Type B pancreatic cell (in vitro differentiated cells): Measurements from ENCODE around the gene GALNT15. TPM values are rescaled to one million over a fixed set of nuclear protein-coding genes. Genes with fewer than 3 reads are reported as not detected.

Source experiments
- DNase-seq: peaks from one replicate; pipeline ENCODE4 v3.0.0; 2021; ENCODE audit warnings: mixed read lengths; ENCODE audit not compliant: unreplicated experiment; ENCODE audit errors: extremely low spot score
- H3K27ac Mint-ChIP-seq: 2 replicates; pipeline ENCODE4 v1.8.0; 2021; ENCODE audit warnings: mild to moderate bottlenecking, mixed read lengths
- H3K27me3 Mint-ChIP-seq: 2 replicates; pipeline ENCODE4 v1.8.0; 2021; ENCODE audit warnings: mixed read lengths
- H3K36me3 Mint-ChIP-seq: 2 replicates; pipeline ENCODE4 v1.8.0; 2021; ENCODE audit warnings: mixed read lengths
- H3K4me1 Mint-ChIP-seq: one replicate; pipeline ENCODE4 v1.8.0; 2021; ENCODE audit warnings: mixed read lengths; ENCODE audit not compliant: unreplicated experiment
- H3K4me3 Mint-ChIP-seq: 2 replicates; pipeline ENCODE4 v1.8.0; 2021; ENCODE audit warnings: mild to moderate bottlenecking, mixed read lengths
- H3K9me3 Mint-ChIP-seq: 2 replicates; pipeline ENCODE4 v1.8.0; 2021; ENCODE audit warnings: mixed read lengths
- total RNA-seq: library from RNA; stranded (reverse); gene quantifications from 2 replicates; pipeline ENCODE4 v1.2.1, GENCODE V29; 2021; ENCODE audit warnings: low replicate concordance
- TF ChIP-seq, protein P1 (sequence below): fragments of 200-600 bp; sonication (generic); conservative IDR thresholded peaks from 2 replicates; pipeline ENCODE4 v1.5.0; 2021; ENCODE audit warnings: antibody characterized with exemption, mild to moderate bottlenecking

The GALNT15 gene
- total RNA-seq, 1 donor from 2014 or later, result 0.17 TPM

DNA sequence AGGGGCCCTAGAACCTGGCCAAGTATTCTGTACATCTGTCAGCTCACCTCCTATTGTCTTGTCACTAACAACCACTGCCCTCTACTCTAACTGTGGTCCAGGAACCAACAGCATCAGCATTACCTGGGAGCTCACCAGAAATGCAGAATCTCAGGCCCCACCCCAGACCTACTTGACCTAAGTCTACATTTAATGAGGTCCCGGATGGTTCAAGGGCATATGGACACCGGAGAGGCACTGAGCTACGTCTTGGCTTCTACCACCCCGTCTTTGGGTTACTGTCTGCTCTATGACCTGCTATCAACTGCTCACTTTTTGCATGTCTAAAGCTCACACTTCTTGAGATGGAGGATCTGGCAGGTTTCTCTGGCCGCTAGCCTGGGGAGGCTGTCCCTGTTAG lies 8.1 kb downstream of the GALNT15 start:
- H3K9me3 Mint-ChIP-seq, result no peaks in the 10 kb centered on the region
- H3K27ac Mint-ChIP-seq, result no peak overlapping the region
- TF ChIP-seq, protein P1, sequence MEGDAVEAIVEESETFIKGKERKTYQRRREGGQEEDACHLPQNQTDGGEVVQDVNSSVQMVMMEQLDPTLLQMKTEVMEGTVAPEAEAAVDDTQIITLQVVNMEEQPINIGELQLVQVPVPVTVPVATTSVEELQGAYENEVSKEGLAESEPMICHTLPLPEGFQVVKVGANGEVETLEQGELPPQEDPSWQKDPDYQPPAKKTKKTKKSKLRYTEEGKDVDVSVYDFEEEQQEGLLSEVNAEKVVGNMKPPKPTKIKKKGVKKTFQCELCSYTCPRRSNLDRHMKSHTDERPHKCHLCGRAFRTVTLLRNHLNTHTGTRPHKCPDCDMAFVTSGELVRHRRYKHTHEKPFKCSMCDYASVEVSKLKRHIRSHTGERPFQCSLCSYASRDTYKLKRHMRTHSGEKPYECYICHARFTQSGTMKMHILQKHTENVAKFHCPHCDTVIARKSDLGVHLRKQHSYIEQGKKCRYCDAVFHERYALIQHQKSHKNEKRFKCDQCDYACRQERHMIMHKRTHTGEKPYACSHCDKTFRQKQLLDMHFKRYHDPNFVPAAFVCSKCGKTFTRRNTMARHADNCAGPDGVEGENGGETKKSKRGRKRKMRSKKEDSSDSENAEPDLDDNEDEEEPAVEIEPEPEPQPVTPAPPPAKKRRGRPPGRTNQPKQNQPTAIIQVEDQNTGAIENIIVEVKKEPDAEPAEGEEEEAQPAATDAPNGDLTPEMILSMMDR, result no peak
- H3K4me1 Mint-ChIP-seq, result no peaks in the 10 kb centered on the region
- peaks cover 8% of the 10 kb centered on the region for H3K27me3 Mint-ChIP-seq
- no peaks in the 10 kb centered on the region for H3K36me3 Mint-ChIP-seq
- peak; percentile 27 for DNase-seq
- H3K4me3 Mint-ChIP-seq, result no peak overlapping the region

DNA sequence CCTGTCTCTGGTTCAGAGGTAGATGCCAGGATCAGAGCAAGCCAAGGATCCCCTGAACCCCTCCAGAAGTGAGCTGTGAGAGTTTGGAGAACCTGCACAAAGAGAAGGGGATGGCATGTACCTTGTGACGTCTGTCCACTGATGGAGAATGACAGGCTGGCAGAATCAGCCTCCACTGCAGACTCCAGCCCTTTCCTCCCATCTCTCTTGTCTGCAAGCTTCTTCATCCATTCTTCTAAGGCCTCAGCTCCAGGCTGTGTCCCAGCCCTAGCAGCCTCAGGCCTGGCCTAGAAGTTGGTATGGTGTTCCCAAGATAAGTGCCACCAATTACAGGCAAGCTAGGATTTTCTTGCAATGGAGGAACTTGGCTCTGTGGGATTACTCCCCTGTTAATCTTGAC lies 8.6 kb downstream of the GALNT15 start:
- no peak for DNase-seq
- Mint-ChIP-seq H3K27ac (no peak overlapping the region), H3K9me3 (no peaks in the 10 kb centered on the region), H3K4me1 (no peaks in the 10 kb centered on the region), H3K36me3 (no peaks in the 10 kb centered on the region), H3K27me3 (peaks cover 3% of the 10 kb centered on the region), H3K4me3 (no peak overlapping the region)
- TF ChIP-seq, protein P1, result no peak

DNA sequence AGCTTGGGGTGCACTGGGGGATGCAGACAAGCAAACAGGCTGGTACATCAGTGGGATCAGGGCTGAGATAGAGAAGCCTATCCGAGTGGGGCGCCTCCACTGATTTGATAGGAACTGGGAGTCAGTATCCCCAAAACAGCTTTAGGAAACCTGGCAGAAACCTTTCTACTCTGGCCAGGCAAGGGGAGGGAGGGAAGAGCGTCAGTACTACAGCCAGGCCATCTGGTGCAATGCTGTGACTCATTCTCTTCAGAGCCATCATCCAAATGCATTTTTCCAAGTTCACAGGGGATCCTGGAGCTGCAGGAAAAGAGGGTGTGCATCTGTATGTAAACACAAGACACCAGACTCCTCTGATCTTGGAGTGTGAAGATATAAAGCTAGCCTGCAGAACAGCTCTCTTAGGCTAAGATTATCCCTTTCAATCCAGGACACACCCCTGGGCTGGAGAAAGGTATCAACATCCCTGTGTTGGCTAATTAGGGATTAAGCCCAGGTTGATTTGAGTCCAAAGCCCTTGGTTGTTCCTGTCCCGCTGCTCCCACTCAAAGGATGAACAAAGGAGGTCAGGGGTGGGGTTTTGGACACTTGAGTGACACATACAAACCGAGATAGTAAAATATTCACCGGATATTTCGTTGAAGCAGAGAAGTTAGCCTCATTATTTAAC lies 9.3 kb downstream of the GALNT15 start:
- Mint-ChIP-seq H3K36me3 (no peaks in the 10 kb centered on the region), H3K4me1 (no peaks in the 10 kb centered on the region), H3K27ac (no peak overlapping the region), H3K27me3 (peaks cover 3% of the 10 kb centered on the region), H3K4me3 (no peak overlapping the region), H3K9me3 (no peaks in the 10 kb centered on the region)
- TF ChIP-seq, protein P1, result no peak
- peak; percentile 18 for DNase-seq

DNA sequence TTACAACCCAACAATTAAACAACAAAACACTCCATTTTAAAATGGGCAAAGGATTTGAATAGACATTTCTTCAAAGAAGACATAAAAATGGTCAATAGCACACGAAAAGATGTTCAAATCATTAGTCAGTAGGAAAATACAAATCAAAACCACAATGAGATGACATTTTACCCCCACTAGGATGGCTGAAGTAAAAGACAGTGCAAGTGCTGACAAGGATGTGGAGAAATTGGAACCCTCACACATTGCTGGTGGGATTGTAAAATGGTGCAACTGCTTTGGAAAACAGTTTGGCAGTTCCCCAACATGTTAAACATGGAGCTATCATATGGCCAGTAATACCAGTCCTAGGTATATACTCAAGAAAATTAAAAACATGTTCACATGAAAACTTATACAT lies 11.6 kb downstream of the GALNT15 start:
- H3K27ac Mint-ChIP-seq, result no peak overlapping the region
- no peaks in the 10 kb centered on the region for H3K4me1 Mint-ChIP-seq
- H3K27me3 Mint-ChIP-seq, result peaks cover 5% of the 10 kb centered on the region
- TF ChIP-seq, protein P1, result no peak
- no peaks in the 10 kb centered on the region for H3K36me3 Mint-ChIP-seq
- H3K4me3 Mint-ChIP-seq, result no peak overlapping the region
- DNase-seq, result no peak
- no peaks in the 10 kb centered on the region for H3K9me3 Mint-ChIP-seq

DNA sequence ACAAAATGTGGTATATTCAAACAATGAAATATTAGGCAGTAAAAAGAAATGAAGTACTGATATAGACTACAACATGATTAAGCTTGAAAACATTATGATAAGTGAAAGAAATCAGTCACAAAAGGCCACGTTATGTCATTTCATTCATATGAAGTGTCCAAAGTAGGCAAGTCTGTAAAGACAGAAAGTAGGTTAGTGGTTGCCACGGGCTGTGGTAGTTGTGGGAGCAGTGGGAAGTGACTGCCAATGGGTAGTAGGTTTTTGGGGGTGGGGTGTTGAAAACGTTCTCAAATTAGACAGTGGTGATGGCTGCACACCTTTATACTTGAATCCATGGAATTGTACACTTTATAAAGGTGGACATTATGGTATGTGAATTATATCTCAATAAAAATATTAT lies 12.1 kb downstream of the GALNT15 start:
- no peak overlapping the region for H3K4me3 Mint-ChIP-seq
- no peak overlapping the region for H3K27ac Mint-ChIP-seq
- TF ChIP-seq, protein P1, result no peak

More for the DNA sequence above, 12.1 kb downstream of the GALNT15 start:
- no peaks in the 10 kb centered on the region for H3K36me3 Mint-ChIP-seq
- H3K27me3 Mint-ChIP-seq, result peaks cover 5% of the 10 kb centered on the region
- no peak for DNase-seq
- no peaks in the 10 kb centered on the region for H3K9me3 Mint-ChIP-seq
- H3K4me1 Mint-ChIP-seq, result no peaks in the 10 kb centered on the region
